HepG2 (cell line): Measurements from ENCODE around the gene IFT88.

Experiments used
- ZKSCAN8 ChIP-seq: IDR thresholded peaks from 2 replicates; pipeline ENCODE4 v1.6.1; 2016; ENCODE audit warnings: borderline replicate concordance, missing genetic modification reagents, missing compliant biosample characterization
- ZNF747 ChIP-seq: sonication (generic); formaldehyde crosslinking; IDR thresholded peaks from 2 replicates; pipeline ENCODE4 v1.8.1; 2023; ENCODE audit warnings: missing genetic modification reagents, mild to moderate bottlenecking, borderline replicate concordance

DNA sequence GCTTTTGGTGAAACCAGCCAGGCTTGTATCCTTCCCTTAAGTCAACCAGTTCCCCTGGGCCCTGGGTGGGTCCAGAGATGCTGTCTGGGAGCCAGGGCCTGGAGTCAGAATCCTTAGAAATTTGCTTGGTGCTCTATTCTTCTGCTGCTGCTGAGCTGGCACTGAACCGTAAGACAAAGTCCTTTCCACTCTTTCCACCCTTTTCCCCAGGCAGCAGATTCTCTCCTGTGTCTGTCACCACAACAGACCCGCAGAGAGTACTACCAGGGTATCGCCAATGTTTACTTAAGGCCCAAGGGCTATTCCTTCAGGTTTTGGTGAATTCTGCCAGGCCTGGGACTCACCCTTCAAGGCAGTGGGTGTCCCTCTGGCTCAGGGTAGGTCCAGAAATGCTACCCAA, 12.2 kb downstream of the IFT88 start:
- TF ChIP-seq ZKSCAN8 (CRISPR knock-in tag) (no peak), ZNF747 (CRISPR knock-in tag) (no peak)
